Type B pancreatic cell (in vitro differentiated cells): Measurements from ENCODE around the gene CLDN15. TPM values are rescaled to one million over a fixed set of nuclear protein-coding genes. Genes with fewer than 3 reads are reported as not detected.
"Not testable (repeated sequence)": the region's sequence is repeated elsewhere in the genome, so short reads cannot be mapped to it uniquely, and the experiment has no call there.

Experiments
- DNase-seq: peaks from one replicate; pipeline ENCODE4 v3.0.0; 2021; ENCODE audit warnings: mixed read lengths; ENCODE audit not compliant: unreplicated experiment; ENCODE audit errors: extremely low spot score
- H3K27ac Mint-ChIP-seq: 2 replicates; pipeline ENCODE4 v1.8.0; 2021; ENCODE audit warnings: mild to moderate bottlenecking, mixed read lengths
- H3K27me3 Mint-ChIP-seq: 2 replicates; pipeline ENCODE4 v1.8.0; 2021; ENCODE audit warnings: mixed read lengths
- H3K36me3 Mint-ChIP-seq: 2 replicates; pipeline ENCODE4 v1.8.0; 2021; ENCODE audit warnings: mixed read lengths
- H3K4me1 Mint-ChIP-seq: one replicate; pipeline ENCODE4 v1.8.0; 2021; ENCODE audit warnings: mixed read lengths; ENCODE audit not compliant: unreplicated experiment
- H3K4me3 Mint-ChIP-seq: 2 replicates; pipeline ENCODE4 v1.8.0; 2021; ENCODE audit warnings: mild to moderate bottlenecking, mixed read lengths
- H3K9me3 Mint-ChIP-seq: 2 replicates; pipeline ENCODE4 v1.8.0; 2021; ENCODE audit warnings: mixed read lengths
- total RNA-seq: library from RNA; stranded (reverse); gene quantifications from 2 replicates; pipeline ENCODE4 v1.2.1, GENCODE V29; 2021; ENCODE audit warnings: low replicate concordance
- TF ChIP-seq, protein P1 (sequence below): fragments of 200-600 bp; sonication (generic); conservative IDR thresholded peaks from 2 replicates; pipeline ENCODE4 v1.5.0; 2021; ENCODE audit warnings: antibody characterized with exemption, mild to moderate bottlenecking

CLDN15 gene
- total RNA-seq, 1 donor from 2014 or later, result 16.3 TPM

GRCh38 chr7:101258243-101258731 is 20.7 kb upstream of the CLDN15 start:
- Mint-ChIP-seq H3K27ac (no peak overlapping the region), H3K36me3 (no peaks in the 10 kb centered on the region), H3K9me3 (no peaks in the 10 kb centered on the region), H3K4me3 (no peak overlapping the region), H3K27me3 (peaks cover 4% of the 10 kb centered on the region), H3K4me1 (no peaks in the 10 kb centered on the region)
- no peak for DNase-seq
- TF ChIP-seq, protein P1, sequence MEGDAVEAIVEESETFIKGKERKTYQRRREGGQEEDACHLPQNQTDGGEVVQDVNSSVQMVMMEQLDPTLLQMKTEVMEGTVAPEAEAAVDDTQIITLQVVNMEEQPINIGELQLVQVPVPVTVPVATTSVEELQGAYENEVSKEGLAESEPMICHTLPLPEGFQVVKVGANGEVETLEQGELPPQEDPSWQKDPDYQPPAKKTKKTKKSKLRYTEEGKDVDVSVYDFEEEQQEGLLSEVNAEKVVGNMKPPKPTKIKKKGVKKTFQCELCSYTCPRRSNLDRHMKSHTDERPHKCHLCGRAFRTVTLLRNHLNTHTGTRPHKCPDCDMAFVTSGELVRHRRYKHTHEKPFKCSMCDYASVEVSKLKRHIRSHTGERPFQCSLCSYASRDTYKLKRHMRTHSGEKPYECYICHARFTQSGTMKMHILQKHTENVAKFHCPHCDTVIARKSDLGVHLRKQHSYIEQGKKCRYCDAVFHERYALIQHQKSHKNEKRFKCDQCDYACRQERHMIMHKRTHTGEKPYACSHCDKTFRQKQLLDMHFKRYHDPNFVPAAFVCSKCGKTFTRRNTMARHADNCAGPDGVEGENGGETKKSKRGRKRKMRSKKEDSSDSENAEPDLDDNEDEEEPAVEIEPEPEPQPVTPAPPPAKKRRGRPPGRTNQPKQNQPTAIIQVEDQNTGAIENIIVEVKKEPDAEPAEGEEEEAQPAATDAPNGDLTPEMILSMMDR, result no peak

- Mint-ChIP-seq H3K9me3 (no peaks in the 10 kb centered on the region), H3K4me1 (peaks cover 10% of the 10 kb centered on the region), H3K27me3 (peaks cover 4% of the 10 kb centered on the region), H3K36me3 (peaks cover 6% of the 10 kb centered on the region), H3K4me3 (no peak overlapping the region), H3K27ac (no peak overlapping the region)
- TF ChIP-seq, protein P1, result no peak
- DNase-seq, result no peak
Observed at GRCh38 chr7:101255796-101256195, 18.2 kb upstream of the CLDN15 start.

- H3K27ac Mint-ChIP-seq, DNase-seq, H3K4me1 Mint-ChIP-seq, H3K27me3 Mint-ChIP-seq, H3K9me3 Mint-ChIP-seq: not testable (repeated sequence)
- peak overlapping the region; percentile 99 for H3K4me3 Mint-ChIP-seq
- peaks cover 11% of the 10 kb centered on the region for H3K36me3 Mint-ChIP-seq
Observed at GRCh38 chr7:101253199-101253598, 15.6 kb upstream of the CLDN15 start.

DNA sequence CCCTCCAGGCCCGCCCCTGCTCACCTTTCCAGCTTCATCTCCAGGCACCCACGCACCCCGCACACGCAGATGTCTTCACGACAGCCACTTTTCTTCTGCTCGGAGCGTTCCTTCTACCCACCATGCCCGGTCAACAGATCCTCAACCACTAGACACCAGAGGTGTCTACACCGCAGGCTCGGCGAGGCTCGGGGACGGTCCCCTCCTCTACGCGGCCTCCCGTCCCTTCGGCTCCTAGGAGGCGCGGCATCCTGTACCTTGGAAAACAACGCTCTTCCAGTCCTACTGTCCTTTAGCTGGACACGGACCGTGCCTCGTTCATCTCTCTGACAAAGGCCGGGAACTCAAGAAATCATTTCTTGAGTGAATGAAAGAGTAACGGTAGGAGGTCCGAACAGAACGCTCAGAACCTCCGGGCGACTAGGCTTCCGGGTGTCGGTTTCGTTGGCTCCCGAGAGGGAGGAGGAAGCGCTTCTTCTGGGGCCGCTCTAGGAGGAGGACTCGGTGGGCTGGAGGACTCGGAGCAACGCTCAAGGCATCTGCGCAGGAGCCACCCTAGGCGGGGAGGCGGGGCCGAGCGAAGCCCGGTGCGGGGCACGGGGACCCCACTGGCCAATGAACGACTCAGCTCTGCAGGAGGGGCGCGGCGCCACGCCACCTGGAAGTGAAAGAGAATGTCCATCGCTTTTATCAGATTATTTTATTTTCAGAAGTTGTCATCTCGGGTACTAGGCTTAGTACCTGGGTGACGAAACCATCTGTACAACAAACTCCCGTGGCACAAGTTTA is 14.5 kb upstream of the CLDN15 start:
- peak overlapping the region; percentile 97 for H3K27ac Mint-ChIP-seq
- TF ChIP-seq, protein P1, result no peak
- no peaks in the 10 kb centered on the region for H3K9me3 Mint-ChIP-seq
- H3K4me1 Mint-ChIP-seq, result peaks cover 10% of the 10 kb centered on the region
- H3K36me3 Mint-ChIP-seq, result peaks cover 11% of the 10 kb centered on the region
- H3K4me3 Mint-ChIP-seq, result peak overlapping the region; percentile 99
- peaks cover 4% of the 10 kb centered on the region for H3K27me3 Mint-ChIP-seq
- DNase-seq, result peak; percentile 97

GRCh38 chr7:101250324-101250723 is 12.7 kb upstream of the CLDN15 start:
- Mint-ChIP-seq H3K4me1 (peaks cover 16% of the 10 kb centered on the region), H3K27me3 (peaks cover 4% of the 10 kb centered on the region), H3K9me3 (no peaks in the 10 kb centered on the region), H3K4me3 (peak overlapping the region; percentile 99), H3K27ac (no peak overlapping the region), H3K36me3 (peaks cover 11% of the 10 kb centered on the region)
- DNase-seq, result no peak
- TF ChIP-seq, protein P1, result no peak

GRCh38 chr7:101248276-101248675 is 10.7 kb upstream of the CLDN15 start:
- peaks cover 28% of the 10 kb centered on the region for H3K4me1 Mint-ChIP-seq
- DNase-seq, result no peak
- no peak overlapping the region for H3K27ac Mint-ChIP-seq
- H3K9me3 Mint-ChIP-seq, result no peaks in the 10 kb centered on the region
- no peaks in the 10 kb centered on the region for H3K27me3 Mint-ChIP-seq
- H3K4me3 Mint-ChIP-seq, result no peak overlapping the region
- TF ChIP-seq, protein P1, result peak; percentile 23
- peaks cover 11% of the 10 kb centered on the region for H3K36me3 Mint-ChIP-seq
